ENCODE data around the gene TEPSIN. TPM values are rescaled to one million over a fixed set of nuclear protein-coding genes. Genes with fewer than 3 reads are reported as not detected.

Gene TEPSIN
- total RNA-seq, 1 donor from 2014 or later, result 53.8 TPM

GRCh38 chr17:81189016-81189415 is 49.8 kb downstream of the TEPSIN start:
- no peak for DNase-seq (ENCODE audit: extremely low read depth, low read depth, low spot score)

- DNase-seq (ENCODE audit: extremely low read depth, low read depth, low spot score), result no peak
Measured at GRCh38 chr17:81188491-81188840, 50.4 kb downstream of the TEPSIN start.

- DNase-seq (ENCODE audit: extremely low read depth, low read depth, low spot score), result no peak
Measured at GRCh38 chr17:81187586-81188490, 51.0 kb downstream of the TEPSIN start.

- DNase-seq (ENCODE audit: extremely low read depth, low read depth, low spot score), result no peak
Measured at GRCh38 chr17:81187120-81187519, 51.7 kb downstream of the TEPSIN start.

GRCh38 chr17:81186203-81186602 is 52.7 kb downstream of the TEPSIN start:
- DNase-seq (ENCODE audit: extremely low read depth, low read depth, low spot score), result no peak

GRCh38 chr17:81184555-81184954 is 54.3 kb downstream of the TEPSIN start:
- DNase-seq (ENCODE audit: extremely low read depth, low read depth, low spot score), result no peak

- no peak for DNase-seq (ENCODE audit: extremely low read depth, low read depth, low spot score)
Measured at GRCh38 chr17:81183807-81184206, 55.0 kb downstream of the TEPSIN start.

GRCh38 chr17:81183316-81183715 is 55.5 kb downstream of the TEPSIN start:
- no peak for DNase-seq (ENCODE audit: extremely low read depth, low read depth, low spot score)

- no peak for DNase-seq (ENCODE audit: extremely low read depth, low read depth, low spot score)
Measured at GRCh38 chr17:81182596-81182995, 56.3 kb downstream of the TEPSIN start.

- DNase-seq (ENCODE audit: extremely low read depth, low read depth, low spot score), result no peak
Measured at GRCh38 chr17:81181811-81182185, 57.1 kb downstream of the TEPSIN start.

- no peak for DNase-seq (ENCODE audit: extremely low read depth, low read depth, low spot score)
Measured at GRCh38 chr17:81180836-81181810, 57.7 kb downstream of the TEPSIN start.

- no peak for DNase-seq (ENCODE audit: extremely low read depth, low read depth, low spot score)
Measured at GRCh38 chr17:81179861-81180260, 59.0 kb downstream of the TEPSIN start.

GRCh38 chr17:81179220-81179619 is 59.6 kb downstream of the TEPSIN start:
- no peak for DNase-seq (ENCODE audit: extremely low read depth, low read depth, low spot score)

Other genes with a start within 250 kb of the TEPSIN start
- gene CHMP6, start 247.2 kb downstream of the TEPSIN start, total RNA-seq, result 35.2 and 46.8 TPM in 2 replicates
- 22.0 and 30.6 TPM in 2 replicates for gene BAIAP2, start 203.9 kb downstream of the TEPSIN start, total RNA-seq
- gene PVALEF, start 73.5 kb downstream of the TEPSIN start, total RNA-seq, result not detected in 2 replicates
- 7.3 and 8.9 TPM in 2 replicates for gene AATK, start 72.8 kb downstream of the TEPSIN start, total RNA-seq
- gene CEP131, start 16.1 kb downstream of the TEPSIN start, total RNA-seq, result 14.6 and 15.2 TPM in 2 replicates
- gene NDUFAF8, start 263 bp upstream of the TEPSIN start, total RNA-seq, result 32.4 and 87.1 TPM in 2 replicates
- 113 and 162 TPM in 2 replicates for gene SLC38A10, start 56.3 kb upstream of the TEPSIN start, total RNA-seq
- 19.3 and 30.5 TPM in 2 replicates for gene BAHCC1, start 156.4 kb upstream of the TEPSIN start, total RNA-seq

Measured in glomerular endothelial cell (primary cell).